Activated CD4-positive, alpha-beta memory T cell treated with anti-CD3 and anti-CD28 coated beads for 36 hours (primary cell): ENCODE data around the gene PSMG2. TPM values are rescaled to one million over a fixed set of nuclear protein-coding genes. Genes with fewer than 3 reads are reported as not detected.
A peak's percentile ranks its signal among the peaks of the same experiment; 100 is the strongest.

Experiments
- CTCF ChIA-PET: fragments of 350-600 bp; sonication (Branson Sonifier 250); formaldehyde crosslinking; loops from one replicate; lab custom pipeline; 2021; ENCODE audit warnings: antibody characterized with exemption, inconsistent platforms; lab: Charles Lee
- POLR2A ChIA-PET: fragments of 350-600 bp; sonication (Branson Sonifier 250); formaldehyde crosslinking; loops from one replicate; lab custom pipeline; 2021; ENCODE audit warnings: antibody characterized with exemption; lab: Charles Lee
- DNase-seq: peaks from one replicate; pipeline ENCODE4 v3.0.0-alpha.2; 2020
- H3K27ac Mint-ChIP-seq: one replicate; pipeline ENCODE4 v1.8.0; 2021; ENCODE audit warnings: mixed read lengths
- H3K27me3 Mint-ChIP-seq: one replicate; pipeline ENCODE4 v1.8.0; 2021; ENCODE audit warnings: mixed read lengths
- H3K36me3 Mint-ChIP-seq: one replicate; pipeline ENCODE4 v1.8.0; 2021; ENCODE audit warnings: mixed read lengths
- H3K4me1 Mint-ChIP-seq: one replicate; pipeline ENCODE4 v1.8.0; 2021; ENCODE audit warnings: low read depth, mixed read lengths
- H3K4me3 Mint-ChIP-seq: one replicate; pipeline ENCODE4 v1.8.0; 2021; ENCODE audit warnings: mild to moderate bottlenecking, mixed read lengths
- H3K9me3 Mint-ChIP-seq: one replicate; pipeline ENCODE4 v1.8.0; 2021; ENCODE audit warnings: mixed read lengths
- intact Hi-C: fragments of 100-400 bp; cut with micrococcal nuclease; formaldehyde crosslinking; loops from one replicate; pipeline ENCODE4 v1.15.1; 2023
- total RNA-seq, 2 experiments: library from RNA; stranded (reverse); gene quantifications; one replicate each; pipeline ENCODE4 v1.2.3, GENCODE V29; 2021

PSMG2 gene
- 100 to 1,000 TPM; 112 to 119 TPM for total RNA-seq

GRCh38 chr18:12702221-12703095, at the start of gene PSMG2, which contains the start of gene CEP76:
Gene PSMG2 (plus strand): TSS chr18:12703042. CDS start chr18:12703108, 66 bp downstream.
Gene CEP76 (minus strand): TSS chr18:12702723. CDS start chr18:12702548, 175 bp downstream.
- peaks cover 35% of the 10 kb centered on the region for H3K4me1 Mint-ChIP-seq
- no peaks in the 10 kb centered on the region for H3K27me3 Mint-ChIP-seq
- peak; percentile 88 for DNase-seq
- ChIA-PET CTCF (interaction anchor here (1.2 to 2.5 kb wide), 6 partner anchors 22 to 325 kb away, joined by 3 to 8 read pairs (median 5); partner anchors contain the start of gene AFG3L2), POLR2A (interaction anchor here (0.5 to 3.3 kb wide), 11 partner anchors 8 to 326 kb away, joined by 3 to 22 read pairs (median 3); partner anchors contain the start of genes AFG3L2, CEP192 and PTPN2)
- intact Hi-C loops = loop anchor here (1.0 to 5.0 kb wide), 6 partner anchors 182 to 1025 kb away; partner anchors contain the start of genes AFG3L2, CEP192, FAM210A and IMPA2
- H3K4me3 Mint-ChIP-seq = peak within 1 kb of the TSS; percentile 96
- H3K27ac Mint-ChIP-seq = peak within 1 kb of the TSS; percentile 98
- H3K9me3 Mint-ChIP-seq = no peaks in the 10 kb centered on the region
- peaks cover 22% of the 10 kb centered on the region for H3K36me3 Mint-ChIP-seq

DNA sequence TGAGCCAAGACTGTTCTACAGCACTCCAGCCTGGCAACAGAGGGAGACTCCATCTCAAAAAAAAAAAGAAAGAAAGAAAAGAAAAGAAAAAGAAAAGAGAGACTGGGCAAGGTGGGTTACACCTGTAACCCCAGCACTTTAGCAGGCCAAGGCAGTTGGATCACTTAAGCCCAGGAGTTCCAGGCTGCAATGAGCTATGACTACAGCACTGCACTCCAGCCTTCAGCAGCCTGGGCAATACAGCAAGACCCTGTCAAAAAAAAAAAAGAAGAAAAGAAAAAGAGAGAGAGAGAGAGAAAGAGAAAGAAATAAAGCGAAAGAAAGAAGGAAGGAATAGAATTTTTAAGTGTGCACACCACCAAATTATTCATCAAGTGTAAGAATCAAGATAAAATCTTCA, 47.9 kb upstream of the PSMG2 start:
- ChIA-PET CTCF (no interaction called here), POLR2A (interaction anchor here (0.6 kb wide), 1 partner anchor 31 kb away, joined by 3 read pairs; no protein-coding TSS in a partner anchor)
- Mint-ChIP-seq H3K27me3 (peaks cover 12% of the 10 kb centered on the region), H3K36me3 (no peaks in the 10 kb centered on the region), H3K9me3 (no peaks in the 10 kb centered on the region), H3K4me3 (no peak overlapping the region), H3K4me1 (peaks cover 26% of the 10 kb centered on the region), H3K27ac (no peak overlapping the region)
- intact Hi-C loops = loop anchor here (5.0 to 10.0 kb wide), 4 partner anchors 50 to 383 kb away; partner anchors contain the start of gene AFG3L2
- no peak for DNase-seq

- H3K9me3 Mint-ChIP-seq = no peaks in the 10 kb centered on the region
- H3K4me3 Mint-ChIP-seq = peak overlapping the region; percentile 75
- H3K27ac Mint-ChIP-seq = no peak overlapping the region
- CTCF ChIA-PET = interaction anchor here (4.8 kb wide), 1 partner anchor 263 kb away, joined by 64 read pairs; no protein-coding TSS in a partner anchor
- no peak for DNase-seq
- intact Hi-C loops = loop anchor here (5.0 to 10.0 kb wide), 4 partner anchors 52 to 384 kb away; partner anchors contain the start of gene AFG3L2
- peaks cover 10% of the 10 kb centered on the region for H3K27me3 Mint-ChIP-seq
- POLR2A ChIA-PET = no interaction called here
- H3K4me1 Mint-ChIP-seq = peaks cover 26% of the 10 kb centered on the region
- no peaks in the 10 kb centered on the region for H3K36me3 Mint-ChIP-seq
Observed at GRCh38 chr18:12656605-12656937, 46.3 kb upstream of the PSMG2 start.

- ChIA-PET CTCF (interaction anchor here (4.8 kb wide), 1 partner anchor 264 kb away, joined by 64 read pairs; no protein-coding TSS in a partner anchor), POLR2A (interaction anchor here (1.2 to 1.4 kb wide), 2 partner anchors 249 to 280 kb away, joined by 3 to 4 read pairs; partner anchors contain the start of genes AFG3L2 and PRELID3A)
- no peaks in the 10 kb centered on the region for H3K9me3 Mint-ChIP-seq
- intact Hi-C loops = loop anchor here (5.0 to 10.0 kb wide), 4 partner anchors 52 to 385 kb away; partner anchors contain the start of gene AFG3L2
- H3K36me3 Mint-ChIP-seq = no peaks in the 10 kb centered on the region
- H3K27ac Mint-ChIP-seq = no peak overlapping the region
- peaks cover 8% of the 10 kb centered on the region for H3K27me3 Mint-ChIP-seq
- DNase-seq = peak; percentile 37
- peak overlapping the region; percentile 75 for H3K4me3 Mint-ChIP-seq
- H3K4me1 Mint-ChIP-seq = peaks cover 26% of the 10 kb centered on the region
Observed at GRCh38 chr18:12656938-12657683, 45.7 kb upstream of the PSMG2 start.

DNA sequence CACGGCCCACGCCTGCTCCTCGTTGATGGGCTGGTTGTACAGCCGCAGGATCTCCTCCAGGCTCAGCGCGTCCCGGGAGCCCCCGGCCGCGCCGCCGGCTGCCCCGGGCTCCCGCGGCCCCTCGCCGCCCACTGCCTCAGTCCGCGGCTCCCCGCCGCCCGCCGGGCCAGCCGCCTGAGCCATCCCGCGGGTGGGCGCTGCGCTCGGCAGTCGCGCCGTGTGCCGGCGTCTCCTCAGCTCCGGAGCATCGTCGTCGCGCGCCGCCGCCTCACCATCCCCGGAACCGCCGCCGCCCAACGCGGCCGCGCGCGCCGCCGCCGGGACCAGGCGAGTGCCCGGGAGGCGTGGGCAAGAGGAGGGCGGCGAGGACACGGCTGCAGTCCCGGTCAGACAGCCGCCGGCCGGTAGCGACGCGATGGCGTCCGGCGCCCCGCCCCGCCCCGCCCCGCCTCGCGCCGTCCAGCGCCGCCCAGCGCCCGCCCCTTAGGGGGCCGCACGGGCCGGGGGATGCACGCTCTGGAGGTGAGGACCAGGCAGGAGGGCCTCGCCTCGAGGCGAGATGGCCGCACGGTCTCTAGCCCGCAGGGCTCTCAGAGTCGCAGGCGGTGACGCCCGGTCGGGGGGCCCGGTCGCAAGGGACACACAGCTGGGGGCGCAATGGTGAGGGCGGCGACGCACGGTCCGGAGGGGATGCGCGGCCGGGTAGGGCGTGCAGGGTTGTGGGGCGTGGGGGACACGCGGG, 45.0 kb upstream of the PSMG2 start, which contains the start of gene SPIRE1:
Gene SPIRE1 (minus strand): TSS at position 424 of the 742 bp plus-strand sequence. CDS start 241 bp downstream, at position 183.
- H3K27me3 Mint-ChIP-seq = peaks cover 8% of the 10 kb centered on the region
- peaks cover 18% of the 10 kb centered on the region for H3K4me1 Mint-ChIP-seq
- ChIA-PET POLR2A (interaction anchor here (1.2 to 1.4 kb wide), 2 partner anchors 250 to 280 kb away, joined by 3 to 4 read pairs; partner anchors contain the start of genes AFG3L2 and PRELID3A), CTCF (interaction anchor here (1.0 to 4.8 kb wide), 2 partner anchors 265 to 277 kb away, joined by 3 to 64 read pairs; no protein-coding TSS in a partner anchor)
- H3K27ac Mint-ChIP-seq = no peak within 1 kb of the TSS
- DNase-seq = peak; percentile 44
- no peaks in the 10 kb centered on the region for H3K36me3 Mint-ChIP-seq
- peak within 1 kb of the TSS; percentile 75 for H3K4me3 Mint-ChIP-seq
- H3K9me3 Mint-ChIP-seq = no peaks in the 10 kb centered on the region
- intact Hi-C loops = loop anchor here (2.0 to 10.0 kb wide), 5 partner anchors 53 to 386 kb away; partner anchors contain the start of gene AFG3L2

DNA sequence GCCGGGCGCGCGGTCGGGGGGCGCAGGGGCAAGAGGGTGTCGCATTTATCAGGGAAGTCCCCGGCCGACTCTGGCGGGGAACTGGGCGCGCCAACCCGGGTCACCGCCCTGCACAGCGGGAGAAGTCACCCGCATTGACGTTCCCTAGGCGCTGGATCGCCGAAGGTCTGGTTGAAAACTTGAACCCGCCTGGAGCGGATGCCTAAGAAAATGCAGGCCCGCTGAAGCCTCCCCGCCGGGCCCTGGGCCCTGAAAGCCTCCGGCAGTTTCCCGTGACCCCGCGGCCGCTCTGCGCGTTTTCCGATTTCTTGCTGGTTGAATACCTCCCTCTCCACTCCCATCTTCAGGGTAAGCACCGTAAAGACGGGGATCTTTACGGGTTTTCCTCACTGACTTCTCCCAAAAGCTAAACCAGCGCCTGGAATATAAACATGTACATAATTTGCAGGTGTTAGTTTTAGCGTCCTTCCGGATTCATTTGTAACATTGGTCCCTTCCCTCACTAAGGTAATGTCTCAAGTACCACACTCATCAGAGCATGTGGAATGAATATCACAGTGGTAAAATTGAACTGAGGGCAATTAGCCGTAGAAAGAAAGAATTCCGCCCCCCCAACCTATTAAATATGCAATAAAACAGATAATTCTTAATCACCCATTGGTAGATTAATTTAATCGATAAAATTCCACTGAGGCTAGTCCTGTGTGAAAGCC, 44.3 kb upstream of the PSMG2 start:
- CTCF ChIA-PET = interaction anchor here (1.0 to 4.8 kb wide), 4 partner anchors 9 to 276 kb away, joined by 3 to 64 read pairs (median 3); no protein-coding TSS in a partner anchor
- H3K9me3 Mint-ChIP-seq = no peaks in the 10 kb centered on the region
- POLR2A ChIA-PET = interaction anchor here (1.4 kb wide), 1 partner anchor 251 kb away, joined by 4 read pairs; the partner anchor contains the start of gene PRELID3A
- peaks cover 8% of the 10 kb centered on the region for H3K27me3 Mint-ChIP-seq
- H3K36me3 Mint-ChIP-seq = no peaks in the 10 kb centered on the region
- intact Hi-C loops = loop anchor here (1.0 to 10.0 kb wide), 6 partner anchors 54 to 386 kb away; partner anchors contain the start of gene AFG3L2
- H3K4me1 Mint-ChIP-seq = peaks cover 16% of the 10 kb centered on the region
- peak overlapping the region; percentile 72 for H3K4me3 Mint-ChIP-seq
- peak; percentile 30 for DNase-seq
- H3K27ac Mint-ChIP-seq = no peak overlapping the region

- H3K4me3 Mint-ChIP-seq = no peak overlapping the region
- H3K9me3 Mint-ChIP-seq = no peaks in the 10 kb centered on the region
- ChIA-PET POLR2A (interaction anchor here (0.6 kb wide), 1 partner anchor 19 kb away, joined by 4 read pairs; no protein-coding TSS in a partner anchor), CTCF (interaction anchor here (0.6 to 4.8 kb wide), 9 partner anchors 11 to 388 kb away, joined by 3 to 64 read pairs (median 3); no protein-coding TSS in a partner anchor)
- no peak overlapping the region for H3K27ac Mint-ChIP-seq
- H3K36me3 Mint-ChIP-seq = no peaks in the 10 kb centered on the region
- peaks cover 16% of the 10 kb centered on the region for H3K4me1 Mint-ChIP-seq
- DNase-seq = peak; percentile 50
- intact Hi-C loops = loop anchor here (1.0 to 10.0 kb wide), 6 partner anchors 55 to 388 kb away; partner anchors contain the start of gene AFG3L2
- H3K27me3 Mint-ChIP-seq = peaks cover 8% of the 10 kb centered on the region
Observed at GRCh38 chr18:12659904-12660605, 42.8 kb upstream of the PSMG2 start.

GRCh38 chr18:12668041-12668440, 34.8 kb upstream of the PSMG2 start:
- Mint-ChIP-seq H3K9me3 (no peaks in the 10 kb centered on the region), H3K4me1 (peaks cover 2% of the 10 kb centered on the region), H3K4me3 (no peak overlapping the region), H3K27me3 (no peaks in the 10 kb centered on the region), H3K36me3 (peaks cover 3% of the 10 kb centered on the region), H3K27ac (no peak overlapping the region)
- POLR2A ChIA-PET = no interaction called here
- no peak for DNase-seq
- CTCF ChIA-PET = no interaction called here
- intact Hi-C loops = no loop called here

GRCh38 chr18:12679183-12679786, 23.6 kb upstream of the PSMG2 start:
- no peak overlapping the region for H3K4me3 Mint-ChIP-seq
- H3K9me3 Mint-ChIP-seq = no peaks in the 10 kb centered on the region
- no peak overlapping the region for H3K27ac Mint-ChIP-seq
- POLR2A ChIA-PET = no interaction called here
- CTCF ChIA-PET = no interaction called here
- no peak for DNase-seq
- intact Hi-C loops = no loop called here
- peaks cover 10% of the 10 kb centered on the region for H3K4me1 Mint-ChIP-seq
- no peaks in the 10 kb centered on the region for H3K27me3 Mint-ChIP-seq
- H3K36me3 Mint-ChIP-seq = peaks cover 20% of the 10 kb centered on the region
